ENCODE results near the gene SNAP47.

SNAP47 gene

GRCh38 chr1:227766015-227766634, 30.9 kb downstream of the SNAP47 start:
- DNase-seq (ENCODE audit: insufficient read length, low spot score) (no peak), FAIRE-seq (no peak)
- TF ChIP-seq CTCF (IDR thresholded peaks at IDR 0.05; ENCODE audit: insufficient read depth, missing control alignments) = no peak

- DNase-seq (ENCODE audit: insufficient read length, low spot score) = no peak
- no peak for TF ChIP-seq CTCF (IDR thresholded peaks at IDR 0.05; ENCODE audit: insufficient read depth, missing control alignments)
- FAIRE-seq = no peak
These were observed 31.5 kb downstream of the SNAP47 start for GRCh38 chr1:227766653-227767277.

GRCh38 chr1:227767401-227768124, 32.3 kb downstream of the SNAP47 start:
- no peak for TF ChIP-seq CTCF (IDR thresholded peaks at IDR 0.05; ENCODE audit: insufficient read depth, missing control alignments)
- FAIRE-seq = no peak
- no peak for DNase-seq (ENCODE audit: insufficient read length, low spot score)

GRCh38 chr1:227768125-227768439, 32.8 kb downstream of the SNAP47 start:
- FAIRE-seq (no peak), DNase-seq (ENCODE audit: insufficient read length, low spot score) (no peak)
- no peak for TF ChIP-seq CTCF (IDR thresholded peaks at IDR 0.05; ENCODE audit: insufficient read depth, missing control alignments)

GRCh38 chr1:227768640-227769039, 33.4 kb downstream of the SNAP47 start:
- no peak for TF ChIP-seq CTCF (IDR thresholded peaks at IDR 0.05; ENCODE audit: insufficient read depth, missing control alignments)
- DNase-seq (ENCODE audit: insufficient read length, low spot score) (no peak), FAIRE-seq (no peak)

- FAIRE-seq (no peak), DNase-seq (ENCODE audit: insufficient read length, low spot score) (no peak)
- no peak for TF ChIP-seq CTCF (IDR thresholded peaks at IDR 0.05; ENCODE audit: insufficient read depth, missing control alignments)
These were observed 34.1 kb downstream of the SNAP47 start for GRCh38 chr1:227769047-227769935.
